ENCODE measurements around the gene SNAI3.

Gene SNAI3

GRCh38 chr16:88634994-88635670 lies 51.2 kb downstream of the SNAI3 start:
- DNase-seq (ENCODE audit: low spot score): no peak
- Histone ChIP-seq H3K4me3 (peak overlapping the region; percentile 63), H3K27ac (no peak overlapping the region)
- TF ChIP-seq, protein P1, sequence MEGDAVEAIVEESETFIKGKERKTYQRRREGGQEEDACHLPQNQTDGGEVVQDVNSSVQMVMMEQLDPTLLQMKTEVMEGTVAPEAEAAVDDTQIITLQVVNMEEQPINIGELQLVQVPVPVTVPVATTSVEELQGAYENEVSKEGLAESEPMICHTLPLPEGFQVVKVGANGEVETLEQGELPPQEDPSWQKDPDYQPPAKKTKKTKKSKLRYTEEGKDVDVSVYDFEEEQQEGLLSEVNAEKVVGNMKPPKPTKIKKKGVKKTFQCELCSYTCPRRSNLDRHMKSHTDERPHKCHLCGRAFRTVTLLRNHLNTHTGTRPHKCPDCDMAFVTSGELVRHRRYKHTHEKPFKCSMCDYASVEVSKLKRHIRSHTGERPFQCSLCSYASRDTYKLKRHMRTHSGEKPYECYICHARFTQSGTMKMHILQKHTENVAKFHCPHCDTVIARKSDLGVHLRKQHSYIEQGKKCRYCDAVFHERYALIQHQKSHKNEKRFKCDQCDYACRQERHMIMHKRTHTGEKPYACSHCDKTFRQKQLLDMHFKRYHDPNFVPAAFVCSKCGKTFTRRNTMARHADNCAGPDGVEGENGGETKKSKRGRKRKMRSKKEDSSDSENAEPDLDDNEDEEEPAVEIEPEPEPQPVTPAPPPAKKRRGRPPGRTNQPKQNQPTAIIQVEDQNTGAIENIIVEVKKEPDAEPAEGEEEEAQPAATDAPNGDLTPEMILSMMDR (IDR thresholded peaks at IDR 0.05): no peak

- Histone ChIP-seq H3K27ac (peak overlapping the region in 1 of 2 donors; percentile 19), H3K4me3 (peak overlapping the region; percentile 63)
- TF ChIP-seq, protein P1 (IDR thresholded peaks at IDR 0.05): no peak
- no peak for DNase-seq (ENCODE audit: low spot score)
Measured at GRCh38 chr16:88634141-88634993, 51.9 kb downstream of the SNAI3 start.

DNA sequence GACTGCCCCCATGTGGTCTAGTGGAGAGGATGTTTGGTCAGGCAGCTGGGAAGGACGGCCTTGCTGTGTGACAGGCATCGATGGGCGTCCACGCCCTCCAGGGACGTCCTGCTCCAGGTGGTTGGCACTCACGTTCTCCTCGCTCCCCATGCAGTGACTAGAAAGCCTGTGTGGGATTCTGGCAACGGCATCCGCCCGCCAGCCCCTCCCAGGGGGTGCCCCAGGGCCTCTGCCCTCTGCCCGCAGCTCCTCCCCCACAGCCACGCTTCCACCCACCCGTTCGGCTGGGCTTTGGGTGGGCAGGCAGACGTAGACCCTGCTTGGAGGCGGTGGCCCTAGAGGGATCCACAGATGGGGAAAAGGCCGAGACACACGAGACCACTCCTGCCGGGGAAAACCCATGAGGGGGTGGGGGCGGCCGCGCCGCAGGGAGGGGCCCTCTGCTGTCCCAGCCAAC lies 52.6 kb downstream of the SNAI3 start:
- Histone ChIP-seq H3K4me3 (peak overlapping the region; percentile 63), H3K27ac (no peak overlapping the region)
- DNase-seq (ENCODE audit: low spot score): no peak
- TF ChIP-seq, protein P1 (IDR thresholded peaks at IDR 0.05): no peak

GRCh38 chr16:88632587-88632930 lies 53.7 kb downstream of the SNAI3 start:
- DNase-seq (ENCODE audit: low spot score): no peak
- no peak overlapping the region for H3K27ac ChIP-seq
- TF ChIP-seq, protein P1 (IDR thresholded peaks at IDR 0.05): no peak
- no peak overlapping the region for H3K4me3 ChIP-seq

GRCh38 chr16:88631920-88632586 lies 54.3 kb downstream of the SNAI3 start:
- TF ChIP-seq, protein P1 (IDR thresholded peaks at IDR 0.05): no peak
- DNase-seq (ENCODE audit: low spot score): no peak
- Histone ChIP-seq H3K4me3 (no peak overlapping the region), H3K27ac (no peak overlapping the region)

- Histone ChIP-seq H3K4me3 (no peak overlapping the region), H3K27ac (no peak overlapping the region)
- TF ChIP-seq, protein P1 (IDR thresholded peaks at IDR 0.05): no peak
- no peak for DNase-seq (ENCODE audit: low spot score)
Measured at GRCh38 chr16:88631384-88631783, 54.9 kb downstream of the SNAI3 start.

Measured in coronary artery (tissue), 2 donors.